UCSD-AML1 (cell line): ENCODE data around the gene ZC3H8.

Source experiments
- DNase-seq: peaks from one replicate; lab custom pipeline; 2025; ENCODE audit not compliant: unreplicated experiment; lab: John Stamatoyannopoulos, UW

ZC3H8 gene

DNA sequence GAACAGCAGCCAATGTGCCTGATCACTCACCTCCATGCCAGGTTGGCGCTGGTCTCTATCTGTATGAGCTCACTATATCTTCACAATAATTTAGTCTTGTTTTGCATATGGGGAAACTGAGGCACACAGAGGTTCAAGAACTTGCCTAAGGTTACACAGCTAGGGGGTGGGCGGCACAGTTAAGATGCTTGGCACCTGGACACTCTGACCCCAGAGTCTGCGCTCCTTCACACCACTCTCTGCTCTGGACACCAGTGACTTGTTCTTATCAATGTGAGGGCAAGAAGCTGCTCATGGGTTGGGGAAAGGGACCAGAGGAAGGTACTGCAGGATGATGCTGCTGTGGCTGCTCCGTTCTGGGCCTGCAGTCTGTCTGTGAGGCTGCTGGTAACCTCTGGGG lies 89.5 kb downstream of the ZC3H8 start:
- DNase-seq, result no peak

DNA sequence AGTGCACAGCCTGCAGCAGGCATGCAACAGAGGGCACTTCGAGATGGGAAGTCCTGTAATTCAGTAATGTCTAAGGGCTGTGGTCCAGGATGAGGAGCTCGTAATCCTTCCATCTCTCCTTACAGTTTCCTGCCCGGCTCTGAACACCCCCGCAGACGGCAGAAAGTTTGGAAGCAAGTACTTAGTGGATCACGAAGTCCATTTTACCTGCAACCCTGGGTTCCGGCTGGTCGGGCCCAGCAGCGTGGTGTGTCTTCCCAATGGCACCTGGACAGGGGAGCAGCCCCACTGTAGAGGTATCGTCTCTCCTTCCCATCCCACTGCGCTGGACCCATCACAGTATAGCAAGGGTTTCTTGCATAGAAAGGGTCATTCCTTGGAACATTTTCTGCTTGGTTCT lies 90.0 kb downstream of the ZC3H8 start:
- no peak for DNase-seq

DNA sequence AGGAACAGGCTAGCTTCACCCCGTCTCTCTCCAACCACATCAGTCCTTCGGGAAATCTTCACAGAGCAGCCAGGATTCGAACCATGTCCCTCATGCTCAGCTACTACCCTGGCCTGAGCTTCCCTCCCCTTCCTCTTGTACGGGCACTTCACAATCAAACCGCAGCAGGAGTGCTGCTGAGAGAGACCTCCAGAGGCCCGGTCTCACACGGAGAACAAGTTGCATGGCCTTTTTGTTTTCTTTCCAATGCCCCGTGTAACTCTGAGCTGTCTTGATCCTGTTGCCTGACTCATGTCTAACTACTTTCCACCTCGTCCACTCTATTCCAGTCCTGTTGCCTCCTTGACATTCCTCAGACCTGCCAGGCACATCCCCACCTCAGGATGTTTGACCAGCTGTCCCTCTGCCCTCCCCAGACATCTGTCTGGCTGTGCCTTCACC lies 91.3 kb downstream of the ZC3H8 start:
- no peak for DNase-seq

DNA sequence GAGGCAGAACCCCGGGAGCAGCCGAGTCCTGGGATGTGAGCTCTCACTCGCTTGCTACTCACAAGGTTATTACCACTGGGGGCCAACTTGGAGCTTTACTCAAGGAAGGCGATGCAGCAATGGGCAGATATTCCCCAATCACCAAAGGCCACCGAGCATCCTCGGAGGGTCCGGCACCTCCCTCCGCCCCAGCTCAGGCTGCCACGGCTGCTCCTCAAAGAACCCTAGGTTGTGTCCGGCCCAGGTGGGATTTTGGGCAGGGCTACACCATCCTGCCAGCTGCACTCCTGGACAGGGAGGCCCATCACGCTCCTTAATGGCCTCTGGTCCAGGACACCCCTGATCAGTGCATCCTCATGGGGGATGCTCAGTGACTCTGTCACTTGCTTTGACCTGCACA lies 91.9 kb downstream of the ZC3H8 start:
- DNase-seq, result no peak

DNA sequence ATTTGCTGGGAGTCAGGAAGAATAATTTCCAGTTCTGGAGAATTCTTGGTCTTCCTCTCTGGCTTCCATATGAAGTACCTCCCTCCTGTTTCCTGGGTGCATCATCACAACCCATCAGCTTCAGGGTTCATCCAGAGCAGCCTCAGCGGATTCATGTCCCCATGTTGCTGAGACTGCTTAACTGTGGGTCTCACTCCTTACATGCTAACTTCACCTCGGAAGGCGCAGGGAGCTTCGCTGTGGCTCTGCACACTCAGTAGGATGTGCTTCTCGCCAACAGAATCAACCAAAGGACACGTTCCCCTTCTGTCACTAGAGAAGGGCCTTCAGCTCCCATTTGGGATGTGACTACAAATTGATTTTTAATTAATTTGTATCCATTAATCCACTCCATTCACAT lies 92.5 kb downstream of the ZC3H8 start:
- no peak for DNase-seq
